SK-N-SH treated with all-trans-retinoic acid at 6 μM for 48 hours (cell line): ENCODE results near the gene GCNT2.

Experiments used
- BACH2 ChIP-seq: fragments of 250-450 bp; sonication (Bioruptor Pico); IDR thresholded peaks from 2 replicates; pipeline ENCODE4 v1.9.0; 2021; ENCODE audit warnings: mild to moderate bottlenecking, borderline replicate concordance
- CSDC2 ChIP-seq: fragments of 250-450 bp; sonication (Bioruptor Pico); IDR thresholded peaks from 2 replicates; pipeline ENCODE4 v1.5.0; 2020; ENCODE audit warnings: mild to moderate bottlenecking, moderate library complexity
- ESRRG ChIP-seq: fragments of 250-450 bp; sonication (Bioruptor Pico); IDR thresholded peaks from 2 replicates; pipeline ENCODE4 v1.6.1; 2021; ENCODE audit warnings: mild to moderate bottlenecking
- RARB ChIP-seq: fragments of 250-450 bp; sonication (Bioruptor Pico); IDR thresholded peaks from 2 replicates; pipeline ENCODE4 v1.8.0; 2021; ENCODE audit warnings: mild to moderate bottlenecking, moderate library complexity
- TSHZ2 ChIP-seq: fragments of 250-450 bp; sonication (Bioruptor Pico); IDR thresholded peaks from 2 replicates; pipeline ENCODE4 v1.5.0; 2020; ENCODE audit warnings: mild to moderate bottlenecking, moderate library complexity
- ZFP3 ChIP-seq: fragments of 250-450 bp; sonication (Bioruptor Pico); IDR thresholded peaks from 2 replicates; pipeline ENCODE4 v1.5.0; 2020; ENCODE audit warnings: mild to moderate bottlenecking, moderate library complexity
- ZFP30 ChIP-seq: fragments of 450-650 bp; formaldehyde crosslinking; IDR thresholded peaks from 2 replicates; pipeline ENCODE4 v1.5.0; 2022; ENCODE audit warnings: mild to moderate bottlenecking, moderate library complexity
- ZNF565 ChIP-seq: fragments of 450-650 bp; formaldehyde crosslinking; conservative IDR thresholded peaks from 2 replicates; pipeline ENCODE4 v1.5.0; 2020; ENCODE audit warnings: low read depth, mild to moderate bottlenecking, moderate library complexity
- TF ChIP-seq, protein P1 (sequence below): fragments of 250-450 bp; sonication (Bioruptor Pico); IDR thresholded peaks from 2 replicates; pipeline ENCODE4 v1.5.1; 2021; ENCODE audit warnings: mild to moderate bottlenecking, moderate library complexity

DNA sequence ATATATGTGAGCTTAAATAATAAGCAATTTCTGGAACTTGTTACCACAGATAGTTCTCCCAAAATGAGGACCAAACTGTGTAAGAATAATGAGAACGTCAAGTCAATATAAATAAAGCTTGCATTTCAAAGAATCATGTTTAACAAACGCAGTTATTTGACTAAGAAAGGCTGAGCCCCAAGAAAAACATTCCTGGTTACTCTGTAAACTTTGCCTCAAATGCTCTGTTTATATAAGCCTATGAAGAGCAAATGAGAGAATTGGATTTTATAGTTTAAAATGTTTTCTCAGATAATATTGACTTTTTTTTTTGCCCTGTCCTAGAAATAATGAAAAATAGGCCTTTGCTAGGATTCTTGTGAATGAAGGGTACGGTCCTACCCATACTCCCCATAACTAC lies 91.9 kb downstream of the GCNT2 start:
- TF ChIP-seq RARB (CRISPR knock-in tag), result no peak
- TF ChIP-seq ZFP30 (CRISPR knock-in tag), result no peak
- TF ChIP-seq, protein P1, sequence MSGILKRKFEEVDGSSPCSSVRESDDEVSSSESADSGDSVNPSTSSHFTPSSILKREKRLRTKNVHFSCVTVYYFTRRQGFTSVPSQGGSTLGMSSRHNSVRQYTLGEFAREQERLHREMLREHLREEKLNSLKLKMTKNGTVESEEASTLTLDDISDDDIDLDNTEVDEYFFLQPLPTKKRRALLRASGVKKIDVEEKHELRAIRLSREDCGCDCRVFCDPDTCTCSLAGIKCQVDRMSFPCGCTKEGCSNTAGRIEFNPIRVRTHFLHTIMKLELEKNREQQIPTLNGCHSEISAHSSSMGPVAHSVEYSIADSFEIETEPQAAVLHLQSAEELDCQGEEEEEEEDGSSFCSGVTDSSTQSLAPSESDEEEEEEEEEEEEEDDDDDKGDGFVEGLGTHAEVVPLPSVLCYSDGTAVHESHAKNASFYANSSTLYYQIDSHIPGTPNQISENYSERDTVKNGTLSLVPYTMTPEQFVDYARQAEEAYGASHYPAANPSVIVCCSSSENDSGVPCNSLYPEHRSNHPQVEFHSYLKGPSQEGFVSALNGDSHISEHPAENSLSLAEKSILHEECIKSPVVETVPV (CRISPR knock-in tag), result no peak
- TF ChIP-seq ESRRG (CRISPR knock-in tag), result no peak
- TF ChIP-seq TSHZ2, result no peak
- TF ChIP-seq BACH2, result no peak
- TF ChIP-seq ZNF565 (CRISPR knock-in tag), result no peak
- TF ChIP-seq ZFP3 (CRISPR knock-in tag), result no peak
- TF ChIP-seq CSDC2 (CRISPR knock-in tag), result no peak
